CD4-positive, alpha-beta memory T cell (primary cell): ENCODE measurements around the gene CBX8. TPM values are rescaled to one million over a fixed set of nuclear protein-coding genes. Genes with fewer than 3 reads are reported as not detected.

Experiments used
- CTCF ChIA-PET: fragments of 350-600 bp; sonication (Branson Sonifier 250); formaldehyde crosslinking; loops from one replicate; lab custom pipeline; 2021; ENCODE audit warnings: inconsistent platforms; ENCODE audit not compliant: partially characterized antibody; lab: Charles Lee
- POLR2A ChIA-PET: fragments of 350-600 bp; sonication (Branson Sonifier 250); formaldehyde crosslinking; loops from one replicate; lab custom pipeline; 2021; ENCODE audit not compliant: partially characterized antibody; lab: Charles Lee
- DNase-seq, 5 donors: peaks; one replicate each; pipeline versions ENCODE4 v3.0.0 to v3.0.0-alpha.2; 2020 to 2022; ENCODE audit warnings: mixed read lengths in 1 of 5
- H3K27ac ChIP-seq: one replicate; pipeline ENCODE4 v1.7.0; 2013; ENCODE audit warnings: low read depth, low read length
- H3K27me3 ChIP-seq: 2 replicates; pipeline ENCODE4 v1.7.0; 2013; ENCODE audit warnings: mild to moderate bottlenecking, low read length, moderate library complexity; ENCODE audit not compliant: insufficient read depth
- H3K36me3 ChIP-seq: 2 replicates; pipeline ENCODE4 v1.7.0; 2013; ENCODE audit warnings: mild to moderate bottlenecking, low read length, moderate library complexity; ENCODE audit not compliant: insufficient read depth
- H3K4me1 ChIP-seq: 2 replicates; pipeline ENCODE4 v1.7.0; 2013; ENCODE audit warnings: mild to moderate bottlenecking, low read length, moderate library complexity; ENCODE audit not compliant: insufficient read depth
- H3K4me3 ChIP-seq, 2 donors: one replicate each; pipeline ENCODE4 v1.7.0; 2013; ENCODE audit warnings: low read length in 2 of 2, mild to moderate bottlenecking in 1 of 2
- H3K9me3 ChIP-seq, 2 donors: one replicate each; pipeline ENCODE4 v1.7.0; 2013; ENCODE audit warnings: low read length in 2 of 2, control low read depth in 1 of 2; ENCODE audit not compliant: control insufficient read depth in 1 of 2
- H3K27ac Mint-ChIP-seq, 7 donors: one replicate each; pipeline ENCODE4 v1.8.0; 2020 to 2021; ENCODE audit warnings: mixed read lengths in 7 of 7, mild to moderate bottlenecking in 6 of 7, inconsistent platforms in 3 of 7, moderate library complexity in 3 of 7
- H3K27me3 Mint-ChIP-seq, 2 donors: one replicate each; pipeline ENCODE4 v1.8.0; 2020 to 2021; ENCODE audit warnings: mixed read lengths in 2 of 2
- H3K36me3 Mint-ChIP-seq, 2 donors: one replicate each; pipeline ENCODE4 v1.8.0; 2020 to 2021; ENCODE audit warnings: mixed read lengths in 2 of 2, inconsistent platforms in 1 of 2, mild to moderate bottlenecking in 1 of 2
- H3K4me1 Mint-ChIP-seq, 4 donors: one replicate each; pipeline ENCODE4 v1.8.0; 2020 to 2021; ENCODE audit warnings: mixed read lengths in 4 of 4, mild to moderate bottlenecking in 1 of 4
- H3K4me3 Mint-ChIP-seq, 8 donors: one replicate each; pipeline ENCODE4 v1.8.0; 2020 to 2021; ENCODE audit warnings: mixed read lengths in 8 of 8, mild to moderate bottlenecking in 7 of 8, moderate library complexity in 6 of 8, inconsistent platforms in 3 of 8
- H3K9me3 Mint-ChIP-seq, 8 donors: one replicate each; pipeline ENCODE4 v1.8.0; 2020 to 2021; ENCODE audit warnings: mixed read lengths in 8 of 8, mild to moderate bottlenecking in 5 of 8, inconsistent platforms in 3 of 8, moderate library complexity in 1 of 8
- intact Hi-C: fragments of 100-400 bp; cut with micrococcal nuclease; formaldehyde crosslinking; loops from one replicate; pipeline ENCODE4 v1.15.1; 2023
- polyA plus RNA-seq, 2 donors: library from polyadenylated mRNA; unstranded; fragments of 300-500 nt; fragmentation: Illumina TruSeq; gene quantifications; one replicate each; pipeline ENCODE4 v1.2.3, GENCODE V29; 2021
- total RNA-seq, 2 experiments: library from RNA; stranded (reverse); gene quantifications; one replicate each; pipeline ENCODE4 v1.2.3, GENCODE V29; 2021

CBX8 gene
- total and polyA plus RNA-seq, 4 experiments from 2014 or later: 0.29 to 4.1 (median 1.6) TPM

GRCh38 chr17:79821331-79822095, 24.6 kb upstream of the CBX8 start:
- Histone ChIP-seq H3K27ac (no peak overlapping the region), H3K4me3 (no peak overlapping the region), H3K9me3 (no peaks in the 10 kb centered on the region), H3K4me1 (peaks cover 2% of the 10 kb centered on the region), H3K27me3 (no peaks in the 10 kb centered on the region), H3K36me3 (no peaks in the 10 kb centered on the region)
- no peak for DNase-seq
- ChIA-PET POLR2A (interaction anchor here (1.3 to 32.1 kb wide), 4 partner anchors 9 to 25 kb away, joined by 3 to 503 read pairs (median 5); partner anchors contain the start of genes CBX4 and CBX8), CTCF (interaction anchor here (1.0 to 2.6 kb wide), 2 partner anchors 14 to 76 kb away, joined by 5 to 9 read pairs; no protein-coding TSS in a partner anchor)
- peaks cover 11 to 14% of the 10 kb centered on the region in 2 donors for H3K27me3 Mint-ChIP-seq
- H3K4me3 Mint-ChIP-seq: no peak overlapping the region
- no peaks in the 10 kb centered on the region for H3K36me3 Mint-ChIP-seq
- peaks cover 3 to 8% (median 5%) of the 10 kb centered on the region in 4 donors for H3K4me1 Mint-ChIP-seq
- intact Hi-C loops: no loop called here
- H3K27ac Mint-ChIP-seq: no peak overlapping the region
- no peaks in the 10 kb centered on the region for H3K9me3 Mint-ChIP-seq

DNA sequence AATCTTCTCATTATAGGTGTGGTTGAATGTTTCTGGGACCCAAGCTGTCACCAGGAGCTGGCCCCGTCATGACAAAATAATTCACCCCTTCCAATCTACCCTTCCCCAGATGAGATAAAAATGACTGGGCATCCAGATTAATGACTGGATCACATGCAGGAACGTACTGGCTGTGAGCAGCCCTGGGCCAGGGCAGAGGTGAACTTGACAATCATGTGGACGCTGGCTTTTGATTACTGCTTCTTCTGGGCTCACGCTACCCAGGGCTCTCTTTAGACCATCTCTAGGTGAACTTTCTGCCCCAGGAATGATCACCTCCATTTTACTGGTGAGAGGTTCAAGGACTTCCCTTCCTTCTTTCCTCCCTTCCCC, 24.1 kb upstream of the CBX8 start:
- Mint-ChIP-seq H3K27me3 (peaks cover 16 to 17% of the 10 kb centered on the region in 2 donors), H3K4me1 (peaks cover 0 to 5% (median 3%) of the 10 kb centered on the region in 4 donors), H3K27ac (no peak overlapping the region), H3K36me3 (no peaks in the 10 kb centered on the region), H3K9me3 (peaks cover 0 to under 1% (median 0%) of the 10 kb centered on the region in 8 donors), H3K4me3 (no peak overlapping the region)
- intact Hi-C loops: no loop called here
- DNase-seq: no peak
- no peak overlapping the region for H3K27ac ChIP-seq
- H3K36me3 ChIP-seq: no peaks in the 10 kb centered on the region
- no peak overlapping the region for H3K4me3 ChIP-seq
- H3K27me3 ChIP-seq: peaks cover 5% of the 10 kb centered on the region
- no peaks in the 10 kb centered on the region for H3K9me3 ChIP-seq
- CTCF ChIA-PET: interaction anchor here (2.6 kb wide), 1 partner anchor 14 kb away, joined by 9 read pairs; no protein-coding TSS in a partner anchor
- no peaks in the 10 kb centered on the region for H3K4me1 ChIP-seq
- POLR2A ChIA-PET: interaction anchor here (1.4 to 32.1 kb wide), 3 partner anchors 8 to 17 kb away, joined by 5 to 503 read pairs (median 5); partner anchors contain the start of gene CBX4

DNA sequence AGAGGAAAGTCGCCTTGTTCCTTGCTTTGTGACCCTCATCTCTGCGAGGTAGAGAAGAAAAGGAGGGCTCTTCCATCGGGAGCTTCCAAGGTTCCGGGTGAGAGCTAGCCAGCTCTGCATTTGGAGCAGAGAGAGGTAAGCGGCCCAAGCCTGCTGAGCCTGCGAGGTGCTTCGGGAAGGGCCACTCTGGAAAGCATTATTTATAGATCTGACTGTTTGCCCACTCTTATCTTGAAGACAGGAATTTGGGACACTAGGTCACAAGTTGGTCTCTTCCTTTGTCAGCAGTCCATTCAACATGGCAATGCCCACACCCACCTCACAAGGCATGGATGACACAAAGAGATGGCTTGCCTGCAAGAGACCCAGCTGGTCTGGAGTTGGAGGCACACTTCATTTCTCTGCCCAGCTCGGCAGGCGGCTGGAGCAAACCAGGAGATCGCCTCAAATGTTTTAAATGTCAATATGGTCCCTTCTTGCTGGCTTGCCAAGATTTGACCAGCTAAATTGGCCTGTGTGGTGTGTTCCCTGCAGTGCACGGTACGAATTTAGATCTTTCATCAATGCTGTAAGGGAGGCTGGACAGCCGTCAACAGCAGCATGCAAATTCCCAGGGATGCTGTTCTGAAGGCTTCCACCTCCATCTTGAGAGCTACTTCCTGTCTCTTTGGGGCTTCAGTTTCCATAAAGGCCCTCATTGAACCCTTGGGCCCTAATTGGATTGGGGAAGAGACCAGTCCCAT, 22.8 kb upstream of the CBX8 start:
- DNase-seq: no peak
- Mint-ChIP-seq H3K27me3 (peaks cover 16 to 18% of the 10 kb centered on the region in 2 donors), H3K4me1 (peaks cover 0 to 6% (median 2%) of the 10 kb centered on the region in 4 donors), H3K36me3 (no peaks in the 10 kb centered on the region), H3K9me3 (peaks cover 0 to 1% (median 0%) of the 10 kb centered on the region in 8 donors), H3K27ac (peak overlapping the region in 1 of 7 donors; percentile 62), H3K4me3 (no peak overlapping the region)
- Histone ChIP-seq H3K4me3 (no peak overlapping the region), H3K27ac (no peak overlapping the region), H3K4me1 (peaks cover 9% of the 10 kb centered on the region), H3K9me3 (no peaks in the 10 kb centered on the region), H3K27me3 (peaks cover 6% of the 10 kb centered on the region), H3K36me3 (no peaks in the 10 kb centered on the region)
- intact Hi-C loops: loop anchor here (10.0 kb wide), 1 partner anchor 75 kb away; no protein-coding TSS in a partner anchor
- POLR2A ChIA-PET: interaction anchor here (32.1 kb wide), 1 partner anchor 18 kb away, joined by 503 read pairs; the partner anchor contains the start of gene CBX4
- CTCF ChIA-PET: interaction anchor here (1.4 to 2.6 kb wide), 2 partner anchors 11 to 16 kb away, joined by 3 to 9 read pairs; no protein-coding TSS in a partner anchor

DNA sequence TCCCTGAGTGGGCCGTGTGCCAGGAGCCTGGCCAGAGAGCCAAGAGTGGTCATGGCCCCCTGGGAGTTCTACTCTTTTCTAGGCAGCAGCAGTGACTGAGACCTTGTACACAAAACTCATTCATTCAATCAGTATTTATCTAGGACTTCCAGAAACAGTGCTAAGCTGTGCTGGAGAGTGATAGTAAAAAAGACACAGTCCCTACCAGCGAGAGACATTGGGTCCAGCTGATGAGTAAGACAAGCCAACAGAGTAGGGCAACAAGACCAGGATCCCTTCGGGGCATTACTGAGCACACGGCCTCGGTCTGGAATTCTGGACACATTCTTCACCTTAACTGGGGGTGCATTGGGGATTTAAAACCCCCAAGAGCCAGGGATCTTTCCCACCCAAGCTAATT, 22.2 kb upstream of the CBX8 start:
- CTCF ChIA-PET: interaction anchor here (0.8 to 2.6 kb wide), 3 partner anchors 11 to 16 kb away, joined by 3 to 9 read pairs (median 3); no protein-coding TSS in a partner anchor
- peaks cover 0 to 1% (median 0%) of the 10 kb centered on the region in 8 donors for H3K9me3 Mint-ChIP-seq
- no peaks in the 10 kb centered on the region for H3K36me3 Mint-ChIP-seq
- Histone ChIP-seq H3K27ac (no peak overlapping the region), H3K4me1 (peaks cover 15% of the 10 kb centered on the region), H3K27me3 (peaks cover 13% of the 10 kb centered on the region), H3K4me3 (no peak overlapping the region), H3K36me3 (no peaks in the 10 kb centered on the region), H3K9me3 (no peaks in the 10 kb centered on the region)
- POLR2A ChIA-PET: interaction anchor here (32.1 kb wide), 1 partner anchor 18 kb away, joined by 503 read pairs; the partner anchor contains the start of gene CBX4
- H3K4me3 Mint-ChIP-seq: no peak overlapping the region
- peaks cover 20 to 23% of the 10 kb centered on the region in 2 donors for H3K27me3 Mint-ChIP-seq
- intact Hi-C loops: loop anchor here (10.0 kb wide), 1 partner anchor 74 kb away; no protein-coding TSS in a partner anchor
- peak overlapping the region in 1 of 7 donors; percentile 15 for H3K27ac Mint-ChIP-seq
- peaks cover 5 to 12% (median 7%) of the 10 kb centered on the region in 4 donors for H3K4me1 Mint-ChIP-seq
- no peak for DNase-seq

DNA sequence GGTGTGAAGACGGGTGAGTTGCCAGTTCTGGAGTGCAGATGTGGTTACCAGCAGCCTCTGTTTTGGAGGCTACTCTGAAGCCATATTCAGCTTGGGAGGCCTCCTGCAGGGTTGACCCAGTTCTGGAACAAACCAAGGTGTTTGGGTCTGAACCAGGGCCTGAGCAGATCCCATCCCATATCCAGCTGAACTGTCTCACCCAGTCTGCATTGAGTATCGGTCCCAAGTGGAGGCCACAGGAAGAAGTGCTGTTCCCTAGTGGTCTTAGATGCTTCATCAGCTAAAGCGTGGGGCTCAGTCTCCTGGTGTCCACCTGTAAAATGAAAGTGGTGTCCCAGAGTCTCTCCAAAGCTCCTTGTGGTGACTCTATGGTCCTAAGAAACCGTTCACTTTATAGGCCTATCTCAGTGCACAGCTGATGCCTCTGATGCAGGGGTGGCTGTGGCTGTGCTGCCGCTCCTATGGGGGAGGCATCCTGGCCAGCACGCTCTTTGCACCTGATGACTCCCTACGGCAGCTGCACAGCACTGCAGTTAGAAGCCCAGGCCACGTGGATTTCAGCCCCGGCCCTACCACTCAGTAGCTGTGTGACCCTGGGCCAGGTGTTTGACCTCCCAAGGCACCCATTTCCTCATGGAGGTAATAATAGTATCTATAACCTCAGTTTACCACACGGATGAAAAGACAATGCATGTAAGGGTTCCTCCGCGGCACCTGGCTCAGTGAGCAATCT, 21.3 kb upstream of the CBX8 start:
- Histone ChIP-seq H3K4me1 (peaks cover 15% of the 10 kb centered on the region), H3K27me3 (peaks cover 13% of the 10 kb centered on the region), H3K27ac (no peak overlapping the region), H3K9me3 (no peaks in the 10 kb centered on the region), H3K36me3 (no peaks in the 10 kb centered on the region), H3K4me3 (no peak overlapping the region)
- Mint-ChIP-seq H3K27ac (peak overlapping the region in 1 of 7 donors; percentile 15), H3K9me3 (peaks cover 0 to 1% (median 0%) of the 10 kb centered on the region in 8 donors), H3K36me3 (no peaks in the 10 kb centered on the region), H3K4me1 (peaks cover 5 to 15% (median 8%) of the 10 kb centered on the region in 4 donors), H3K27me3 (peaks cover 20 to 21% of the 10 kb centered on the region in 2 donors), H3K4me3 (no peak overlapping the region)
- CTCF ChIA-PET: interaction anchor here (0.8 to 1.4 kb wide), 5 partner anchors 10 to 72 kb away, joined by 3 read pairs; no protein-coding TSS in a partner anchor
- no peak for DNase-seq
- POLR2A ChIA-PET: interaction anchor here (0.9 to 32.1 kb wide), 2 partner anchors 19 to 21 kb away, joined by 3 to 503 read pairs; partner anchors contain the start of genes CBX4 and CBX8
- intact Hi-C loops: loop anchor here (10.0 kb wide), 1 partner anchor 73 kb away; no protein-coding TSS in a partner anchor

DNA sequence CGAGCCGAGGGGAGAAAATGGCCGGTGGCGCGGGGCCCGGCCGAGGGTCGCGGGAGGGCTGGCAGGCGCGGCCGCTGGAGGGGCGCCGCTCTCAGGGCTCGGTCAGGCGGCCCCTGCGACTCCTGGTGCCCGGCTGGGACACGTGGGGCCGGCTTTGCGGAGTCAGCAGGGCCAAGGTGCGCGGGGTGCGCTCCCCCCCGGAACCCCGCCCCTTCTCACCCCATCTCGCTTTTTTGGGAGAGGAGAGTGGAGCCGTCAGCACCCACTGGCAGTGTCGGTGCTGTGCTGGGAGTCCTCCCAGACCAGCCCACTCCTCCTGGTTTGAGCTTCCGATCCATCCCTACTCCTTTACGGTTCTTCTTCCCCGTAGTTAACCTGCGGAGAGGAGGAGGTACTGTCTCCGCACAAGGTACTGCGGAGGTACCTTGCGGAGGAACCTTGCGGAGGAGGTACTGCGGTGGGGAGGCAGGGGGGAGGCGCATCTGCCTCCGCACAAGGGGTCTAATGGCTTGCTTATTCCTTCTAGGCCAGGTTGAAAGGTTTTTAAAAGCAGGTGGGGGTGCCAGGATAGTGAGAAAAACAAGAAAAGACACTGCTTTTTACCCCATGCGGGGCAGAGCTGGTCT, 19.1 kb upstream of the CBX8 start:
- ChIA-PET POLR2A (interaction anchor here (32.1 kb wide), 1 partner anchor 21 kb away, joined by 503 read pairs; the partner anchor contains the start of gene CBX4), CTCF (no interaction called here)
- DNase-seq: no peak
- Mint-ChIP-seq H3K9me3 (peaks cover 0 to 7% (median 0%) of the 10 kb centered on the region in 8 donors), H3K27me3 (peaks cover 31 to 33% of the 10 kb centered on the region in 2 donors), H3K4me1 (peaks cover 11 to 27% (median 17%) of the 10 kb centered on the region in 4 donors), H3K36me3 (no peaks in the 10 kb centered on the region), H3K4me3 (peak overlapping the region in 4 of 8 donors; percentile 24 to 65 (median 44)), H3K27ac (peak overlapping the region in 2 of 7 donors; percentile 40 to 68)
- intact Hi-C loops: loop anchor here (10.0 kb wide), 1 partner anchor 71 kb away; no protein-coding TSS in a partner anchor
- H3K9me3 ChIP-seq: no peaks in the 10 kb centered on the region
- H3K4me3 ChIP-seq: no peak overlapping the region
- peaks cover 35% of the 10 kb centered on the region for H3K4me1 ChIP-seq
- H3K27me3 ChIP-seq: peaks cover 32% of the 10 kb centered on the region
- no peak overlapping the region for H3K27ac ChIP-seq
- H3K36me3 ChIP-seq: no peaks in the 10 kb centered on the region
